Hematopoietic multipotent progenitor cell treated with erythropoietin and hydrocortisone succinate and interleukin-3 and kit ligand, for 17 days (in vitro differentiated cells): ENCODE data around the gene ABHD8.

Source experiments
- DNase-seq: peaks from one replicate; pipeline ENCODE4 v3.0.0-alpha.2; 2015; ENCODE audit warnings: low spot score

The ABHD8 gene

DNA sequence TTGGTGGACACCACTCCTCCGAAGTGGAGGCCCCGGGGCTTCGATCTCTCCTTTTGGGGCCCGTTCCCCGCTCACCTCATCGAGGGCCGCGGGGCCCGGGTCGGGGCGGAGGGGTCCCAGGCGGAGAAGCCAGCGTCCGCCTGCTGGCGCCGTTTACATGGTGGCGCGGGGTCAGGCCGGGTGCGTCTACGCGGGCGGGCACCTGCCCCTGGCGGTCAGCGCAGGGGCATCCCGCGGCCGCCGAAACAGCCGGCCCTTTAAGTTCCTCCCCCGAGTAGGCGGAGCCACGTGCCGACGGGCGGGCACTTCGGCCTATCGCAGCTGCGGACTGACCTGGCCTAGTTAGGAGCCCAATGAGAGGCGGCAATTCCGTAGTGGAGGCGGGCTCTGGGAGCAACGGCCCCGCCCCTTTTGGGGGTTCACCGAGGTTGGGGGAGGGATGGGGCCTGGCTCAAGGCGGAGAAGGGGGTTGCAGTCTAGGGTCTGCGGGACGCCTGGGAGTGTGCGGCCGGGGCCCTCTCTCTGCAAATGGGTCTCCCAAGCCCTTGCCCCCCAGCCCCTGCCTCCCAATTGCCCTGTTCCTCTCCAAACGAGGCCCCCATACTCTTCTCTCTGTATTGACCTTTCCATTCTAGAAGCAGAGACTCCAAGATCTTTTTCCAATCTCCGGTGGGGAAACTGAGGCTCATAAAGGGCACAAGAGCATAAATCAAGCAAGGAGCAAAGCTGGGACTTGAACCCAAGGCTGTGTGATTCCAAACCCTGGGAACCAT, at the start of gene ABHD8:
ABHD8 (minus strand) TSS at position 259 of the 773 bp plus-strand sequence. CDS start 1,809 bp downstream, outside the sequence.
- DNase-seq = peak; percentile 92

DNA sequence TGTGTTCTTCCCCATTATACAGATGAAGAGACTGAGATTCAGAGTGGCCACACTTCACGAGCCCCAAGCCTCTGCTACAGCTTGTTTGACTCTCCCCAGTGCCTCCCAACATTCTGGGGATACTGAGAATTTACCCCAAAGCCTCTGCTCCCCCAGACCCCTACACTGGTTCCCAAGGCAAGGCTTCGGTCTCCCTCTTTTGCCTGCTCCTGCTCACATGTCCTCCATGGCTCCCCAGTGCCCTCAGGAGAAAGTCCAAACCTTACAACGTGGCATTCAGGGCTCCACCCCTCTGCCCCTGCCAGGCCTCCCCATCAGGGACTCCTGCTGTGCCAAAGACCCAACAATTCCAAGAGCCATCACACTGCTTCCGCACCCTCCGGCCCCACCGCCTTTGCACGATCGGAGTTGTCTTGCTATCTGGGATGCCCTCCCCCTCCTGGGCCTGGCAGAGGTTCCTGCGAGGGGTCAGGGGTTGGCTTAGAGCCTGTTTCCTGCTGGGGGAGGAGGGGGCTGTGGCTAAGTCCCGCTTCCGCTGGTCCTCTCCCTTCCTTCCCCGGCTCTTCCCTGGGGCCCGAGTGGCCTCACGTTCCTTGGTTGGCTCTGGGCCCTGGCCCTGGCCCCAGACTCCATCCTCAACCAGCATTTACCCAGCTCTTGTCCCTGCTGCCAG, 49.5 kb upstream of the ABHD8 start:
- no peak for DNase-seq

DNA sequence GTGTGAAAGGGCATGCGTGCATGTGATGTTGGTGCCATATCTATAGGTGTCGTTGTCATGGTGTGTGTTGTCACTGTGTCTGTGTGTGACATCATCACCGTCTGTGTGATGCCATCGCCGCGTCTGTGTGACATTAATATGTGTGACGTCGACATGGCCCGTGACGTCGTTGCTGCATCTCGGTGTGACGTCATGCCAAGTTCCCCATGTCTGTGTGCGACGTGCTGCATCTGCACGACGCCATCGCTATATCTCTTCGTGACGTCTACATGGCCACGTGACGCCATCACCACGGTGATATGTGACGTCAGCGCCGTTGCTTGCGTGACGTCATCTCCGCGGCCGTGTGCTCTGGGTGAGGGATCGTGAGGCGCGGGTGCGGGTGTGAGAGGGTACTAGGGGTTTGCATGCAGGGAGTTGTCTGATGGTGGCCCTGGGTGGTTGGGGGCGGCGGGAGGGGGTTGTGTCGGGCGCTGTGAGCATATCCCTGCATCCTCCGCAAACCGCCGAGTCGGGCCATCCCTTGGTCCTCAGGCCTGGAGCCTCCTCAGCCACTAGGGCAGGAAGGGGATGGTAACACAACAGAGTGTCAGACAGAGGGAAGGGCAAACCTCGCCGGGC, 48.7 kb upstream of the ABHD8 start:
- no peak for DNase-seq

DNA sequence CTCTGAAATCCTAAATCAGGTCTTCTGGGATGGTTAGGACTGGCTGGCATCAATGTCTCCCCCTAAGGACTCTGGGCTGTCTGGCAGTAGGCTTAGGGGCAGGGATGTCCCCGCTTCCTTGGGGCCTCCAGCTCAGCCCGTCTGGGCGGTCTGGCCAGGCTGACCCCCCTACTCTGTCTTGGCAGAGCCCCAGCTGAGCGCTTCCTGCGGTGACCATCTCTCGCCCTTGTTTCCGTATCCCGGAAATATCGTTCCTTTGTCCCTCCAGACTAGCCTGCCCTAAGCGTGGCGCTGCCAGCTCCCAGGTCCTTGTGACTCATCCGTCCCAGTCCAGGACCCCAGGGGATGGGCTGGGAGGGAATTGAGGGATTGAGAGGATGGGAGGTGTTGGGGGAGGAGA, 45.5 kb upstream of the ABHD8 start:
- no peak for DNase-seq

DNA sequence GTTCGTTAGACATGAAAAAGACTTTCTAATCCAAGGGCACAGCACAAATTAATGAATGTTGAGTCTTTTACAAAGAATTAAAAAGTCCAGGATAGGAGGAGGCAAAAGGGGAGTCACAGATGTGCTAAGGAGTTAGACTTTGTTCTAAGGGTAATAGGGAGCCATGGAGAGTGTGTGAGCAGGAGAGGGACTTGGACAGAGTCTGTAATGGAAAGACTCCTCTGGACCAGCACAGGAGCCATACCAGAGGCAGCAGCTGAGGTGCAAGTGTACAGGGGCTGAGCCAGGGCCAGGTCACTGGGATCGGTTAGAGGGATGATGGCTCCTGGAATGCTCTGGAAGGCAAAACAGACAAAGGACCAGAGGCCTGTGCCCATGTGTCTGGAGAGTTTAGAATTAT, 44.7 kb upstream of the ABHD8 start:
- no peak for DNase-seq

DNA sequence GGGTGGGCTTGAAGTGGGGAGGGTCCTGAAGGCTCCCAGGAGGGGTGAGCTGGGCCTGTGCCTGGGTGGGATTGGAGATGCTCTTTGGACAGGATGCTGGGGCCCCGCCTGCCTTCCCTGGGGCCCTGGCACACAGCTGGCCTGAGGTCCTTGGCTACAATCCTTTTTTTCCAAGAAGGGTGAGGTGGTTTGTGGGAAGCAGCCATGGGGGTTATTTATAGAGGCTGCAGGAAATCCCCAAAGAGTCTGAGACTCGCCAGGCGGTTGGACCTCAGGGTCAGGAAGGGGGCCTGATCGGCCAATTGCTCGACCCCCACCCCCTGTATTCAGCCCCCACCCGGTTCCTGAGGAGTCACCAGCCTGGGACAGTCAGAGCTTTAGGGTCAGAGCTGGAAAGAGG, 44.1 kb upstream of the ABHD8 start:
- DNase-seq = no peak

DNA sequence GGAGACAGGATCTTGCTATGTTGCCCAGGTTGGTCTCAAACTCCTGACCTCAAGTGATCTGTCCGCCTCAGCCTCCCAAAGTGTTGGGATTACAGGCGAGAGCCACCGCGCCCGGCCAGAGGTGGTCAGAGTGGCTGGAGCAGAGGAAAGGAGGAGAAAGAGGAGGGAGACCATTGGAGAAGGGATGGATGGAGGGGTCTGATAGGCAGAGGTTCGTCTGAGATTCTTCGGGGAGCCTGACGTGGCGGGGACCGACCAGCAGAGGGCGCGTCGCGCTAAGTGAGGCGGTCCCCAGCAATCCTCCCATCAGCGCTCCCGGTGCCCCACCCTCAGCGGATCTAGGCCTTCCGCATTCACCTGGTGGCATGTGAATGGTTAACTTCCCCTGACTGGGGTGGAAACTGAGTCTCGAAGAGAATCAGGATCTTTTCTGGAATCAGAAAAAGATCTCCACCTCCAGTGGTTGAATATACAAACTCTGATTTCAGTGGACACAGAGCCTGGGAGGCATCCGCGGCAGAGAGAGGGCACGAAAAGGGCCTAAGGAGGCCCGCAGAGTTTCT, 43.0 kb upstream of the ABHD8 start:
- peak; percentile 79 for DNase-seq

- no peak for DNase-seq
Measured at GRCh38 chr19:17341845-17342244, 38.6 kb upstream of the ABHD8 start.

- no peak for DNase-seq
Measured at GRCh38 chr19:17341386-17341785, 38.2 kb upstream of the ABHD8 start.

- DNase-seq = no peak
Measured at GRCh38 chr19:17340871-17341357, 37.7 kb upstream of the ABHD8 start.

DNA sequence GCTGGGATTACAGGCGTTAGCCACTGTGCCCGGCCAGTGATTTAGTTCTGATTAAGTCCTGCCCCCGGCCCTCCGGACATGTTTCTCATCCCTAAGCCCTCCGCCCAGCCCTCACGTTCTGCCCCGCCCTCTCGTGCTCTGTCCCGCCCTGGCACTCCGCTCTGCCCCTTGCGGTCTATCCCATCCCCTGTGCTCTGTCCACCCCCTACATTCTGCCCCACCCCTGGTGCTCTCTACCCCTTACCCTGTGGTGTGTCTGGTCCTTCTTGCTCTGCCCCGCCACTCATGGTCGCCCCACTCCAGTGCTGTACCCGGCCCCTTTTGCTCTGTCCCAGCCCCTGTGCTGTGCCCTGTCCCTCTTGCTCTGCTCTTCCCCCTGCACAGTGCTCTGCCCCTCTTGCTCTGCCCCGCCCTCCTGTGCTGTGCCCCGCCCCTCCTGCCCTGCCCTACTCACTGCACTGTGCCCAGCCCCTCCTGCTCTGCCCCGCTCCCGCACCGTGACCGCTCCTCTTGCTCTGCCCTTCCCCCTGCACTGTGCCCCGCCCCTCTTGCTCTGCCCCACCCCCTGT, 37.2 kb upstream of the ABHD8 start:
- DNase-seq = no peak

GRCh38 chr19:17339088-17339741, 36.0 kb upstream of the ABHD8 start:
- no peak for DNase-seq

DNA sequence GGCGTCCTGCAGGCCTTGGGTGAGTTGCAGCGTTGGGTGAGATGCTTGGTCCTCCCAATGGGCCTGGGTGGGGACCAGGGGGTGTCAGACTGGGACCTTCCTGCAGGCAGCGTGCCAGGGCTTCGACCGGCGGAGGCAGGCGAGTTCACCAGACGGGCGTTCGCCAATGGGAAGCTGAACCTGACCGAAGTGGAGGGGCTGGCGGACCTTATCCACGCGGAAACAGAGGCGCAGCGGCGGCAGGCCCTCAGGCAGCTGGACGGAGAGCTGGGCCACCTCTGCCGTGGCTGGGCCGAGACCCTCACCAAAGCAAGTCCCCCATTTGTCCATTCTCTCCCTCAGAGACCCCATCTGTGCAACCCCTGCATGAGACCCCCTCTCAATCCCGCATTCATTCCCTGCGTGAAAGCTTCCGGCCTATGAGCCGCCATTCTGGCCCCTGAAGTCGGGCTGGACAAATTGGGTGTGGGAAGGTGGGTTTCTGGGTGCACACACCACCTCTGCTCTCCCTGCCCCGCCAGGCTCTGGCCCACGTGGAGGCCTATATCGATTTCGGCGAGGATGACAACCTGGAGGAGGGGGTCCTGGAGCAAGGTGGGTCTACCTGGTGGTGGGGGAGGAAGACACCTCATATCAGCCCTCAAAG, 35.3 kb upstream of the ABHD8 start:
- no peak for DNase-seq

DNA sequence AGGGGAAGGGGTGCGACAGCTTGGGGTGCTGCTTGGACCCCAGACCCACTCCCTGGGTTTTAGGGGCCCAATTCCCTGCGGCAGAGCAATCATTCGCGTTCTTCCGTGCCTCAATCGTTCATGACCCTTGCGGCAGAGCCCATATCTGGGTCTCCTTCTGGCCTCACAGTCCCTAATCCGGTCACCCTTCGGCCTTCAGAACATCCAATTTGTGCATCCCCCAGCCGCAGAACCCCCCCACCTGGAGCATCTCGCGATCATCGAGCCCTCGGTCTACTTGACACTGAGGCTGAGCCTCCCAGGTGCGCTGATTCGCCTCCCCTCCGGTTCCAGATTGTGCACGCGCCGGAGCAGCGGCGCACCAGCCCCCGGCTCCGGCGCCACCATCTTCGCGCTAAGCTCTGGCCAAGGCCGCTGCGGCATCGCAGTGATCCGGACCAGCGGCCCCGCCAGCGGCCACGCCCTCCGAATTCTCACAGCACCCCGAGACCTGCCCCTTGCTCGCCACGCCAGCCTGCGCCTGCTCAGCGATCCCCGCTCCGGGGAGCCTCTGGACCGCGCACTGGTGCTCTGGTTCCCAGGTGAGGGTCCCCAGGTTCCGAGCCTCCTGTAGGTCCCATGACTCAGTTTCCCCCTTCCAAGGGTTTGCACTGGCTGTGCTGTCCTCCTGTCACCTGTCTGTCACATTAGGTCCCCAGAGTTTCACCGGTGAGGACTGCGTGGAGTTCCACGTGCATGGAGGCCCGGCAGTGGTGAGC, 34.6 kb upstream of the ABHD8 start:
- peak; percentile 34 for DNase-seq

- DNase-seq = peak; percentile 88
Measured at GRCh38 chr19:17336872-17337674, 33.8 kb upstream of the ABHD8 start, which contains the start of gene GTPBP3. TSS of gene GTPBP3 (plus strand) at chr19:17337553. CDS start at chr19:17337612, 59 bp downstream.

GRCh38 chr19:17335575-17335974, 32.4 kb upstream of the ABHD8 start:
- no peak for DNase-seq

GRCh38 chr19:17334414-17335409, 31.5 kb upstream of the ABHD8 start, which contains the start of gene ANO8:
TSS of gene ANO8 (minus strand) at chr19:17334855. CDS start at chr19:17334670, 185 bp downstream.
- DNase-seq = peak; percentile 74
